IMR-90 (cell line): ENCODE measurements around the gene CRABP1. TPM values are rescaled to one million over a fixed set of nuclear protein-coding genes. Genes with fewer than 3 reads are reported as not detected.

Source experiments
- ATAC-seq: fragments of 200-7000 bp; cut with Tn5 transposase; 2 replicates; pipeline ENCODE4 v1.9.1; 2020; ENCODE audit warnings: low read depth, mild to moderate bottlenecking, moderate library complexity
- BruUV-seq: library from RNA; stranded (reverse); fragments of 400-500 nt; replicated peaks from 2 replicates; lab custom pipeline; 2021; lab: Mats Ljungman, UMichigan
- CTCF ChIA-PET: fragments of 300-600 bp; formaldehyde crosslinking; extraction: SDS; loops from one replicate; lab custom pipeline; 2021; ENCODE audit warnings: antibody characterized with exemption; lab: Yijun Ruan, JAX
- POLR2A ChIA-PET: fragments of 300-600 bp; sonication (Branson Sonifier 250); formaldehyde crosslinking; loops from one replicate; lab custom pipeline; 2022; ENCODE audit warnings: antibody characterized with exemption; ENCODE audit not compliant: unreplicated experiment; lab: Charles Lee
- DNase-seq: peaks from one replicate; pipeline ENCODE4 v3.0.0; 2013
- H2AFZ ChIP-seq: replicated peaks from 2 replicates; pipeline ENCODE3; 2013; ENCODE audit warnings: low read length, mild to moderate bottlenecking; ENCODE audit not compliant: poor library complexity
- H2AK5ac ChIP-seq: 2 replicates; pipeline ENCODE4 v1.6.1; 2013; ENCODE audit warnings: low read depth, low read length, inconsistent platforms
- H2AK9ac ChIP-seq: replicated peaks from 2 replicates; pipeline ENCODE3; 2013; ENCODE audit warnings: mild to moderate bottlenecking, low read depth, low read length, moderate library complexity; ENCODE audit not compliant: poor library complexity
- H2BK120ac ChIP-seq: 2 replicates; pipeline ENCODE4 v1.6.1; 2013; ENCODE audit warnings: low read depth, low read length, inconsistent platforms
- H2BK15ac ChIP-seq: 3 replicates; pipeline ENCODE4 v1.6.1; 2013; ENCODE audit warnings: low read depth, low read length, inconsistent platforms
- H2BK20ac ChIP-seq: 2 replicates; pipeline ENCODE4 v1.6.1; 2013; ENCODE audit warnings: low read depth, mild to moderate bottlenecking, inconsistent platforms, low read length, moderate library complexity
- H2BK5ac ChIP-seq: 2 replicates; pipeline ENCODE4 v1.6.1; 2013; ENCODE audit warnings: mild to moderate bottlenecking, low read depth, low read length, inconsistent platforms; ENCODE audit not compliant: poor library complexity, severe bottlenecking
- H3K14ac ChIP-seq: replicated peaks from 2 replicates; pipeline ENCODE4 v1.6.1; 2013; ENCODE audit warnings: low read depth, low read length, inconsistent platforms
- H3K18ac ChIP-seq: 2 replicates; pipeline ENCODE4 v1.6.1; 2013; ENCODE audit warnings: low read depth, low read length, control low read depth
- H3K23ac ChIP-seq: 2 replicates; pipeline ENCODE4 v1.6.1; 2013; ENCODE audit warnings: low read depth, low read length, inconsistent platforms
- H3K27ac ChIP-seq: 2 replicates; pipeline ENCODE4 v1.5.1; 2013; ENCODE audit warnings: mild to moderate bottlenecking, control low read depth, low read length; ENCODE audit not compliant: insufficient read depth
- H3K27me3 ChIP-seq: 2 replicates; pipeline ENCODE4 v1.6.1; 2013; ENCODE audit warnings: low read length; ENCODE audit not compliant: control insufficient read depth, insufficient read depth
- H3K36me3 ChIP-seq: 2 replicates; pipeline ENCODE4 v1.6.1; 2013; ENCODE audit warnings: low read length, mixed read lengths; ENCODE audit not compliant: control insufficient read depth, insufficient read depth
- H3K4ac ChIP-seq: 2 replicates; pipeline ENCODE4 v1.6.1; 2013; ENCODE audit warnings: low read depth, low read length, inconsistent platforms
- H3K4me1 ChIP-seq: 2 replicates; pipeline ENCODE4 v1.6.1; 2013; ENCODE audit warnings: low read length, mixed read lengths; ENCODE audit not compliant: control insufficient read depth, insufficient read depth
- H3K4me2 ChIP-seq: 2 replicates; pipeline ENCODE4 v1.6.1; 2013; ENCODE audit warnings: low read depth, mild to moderate bottlenecking, control low read depth, low read length, moderate library complexity
- H3K4me3 ChIP-seq: 2 replicates; pipeline ENCODE4 v1.5.1; 2013; ENCODE audit warnings: low read depth, mild to moderate bottlenecking, control low read depth, low read length, moderate library complexity; ENCODE audit not compliant: insufficient read depth
- H3K56ac ChIP-seq: 2 replicates; pipeline ENCODE4 v1.6.1; 2013; ENCODE audit warnings: low read length, inconsistent platforms; ENCODE audit not compliant: insufficient read depth; ENCODE audit errors: extremely low read depth
- H3K79me1 ChIP-seq, 2 experiments: 2 replicates each; pipeline ENCODE4 v1.6.1; 2013; ENCODE audit warnings: low read length in 2 of 2, inconsistent platforms in 1 of 2, low read depth in 1 of 2
- H3K9ac ChIP-seq: 2 replicates; pipeline ENCODE4 v1.6.1; 2013; ENCODE audit warnings: low read depth, low read length, control low read depth
- H3K9me1 ChIP-seq: 2 replicates; pipeline ENCODE4 v1.6.1; 2013; ENCODE audit warnings: low read length, inconsistent platforms; ENCODE audit not compliant: insufficient read depth
- H3K9me3 ChIP-seq: 2 replicates; pipeline ENCODE4 v1.6.1; 2013; ENCODE audit warnings: low read length; ENCODE audit not compliant: control insufficient read depth, insufficient read depth
- H4K20me1 ChIP-seq: 2 replicates; pipeline ENCODE4 v1.6.1; 2013; ENCODE audit warnings: low read length, inconsistent platforms; ENCODE audit not compliant: insufficient read depth
- H4K5ac ChIP-seq: 2 replicates; pipeline ENCODE4 v1.6.1; 2013; ENCODE audit warnings: mild to moderate bottlenecking, low read depth, low read length, control low read depth
- H4K8ac ChIP-seq, 2 experiments: 2 replicates each; pipeline ENCODE4 v1.6.1; 2013; ENCODE audit warnings: low read depth in 2 of 2, low read length in 2 of 2, control low read depth in 1 of 2, inconsistent platforms in 1 of 2
- H4K91ac ChIP-seq: 2 replicates; pipeline ENCODE4 v1.6.1; 2013; ENCODE audit warnings: low read depth, low read length, inconsistent platforms; ENCODE audit not compliant: insufficient read depth
- CEBPB ChIP-seq: IDR thresholded peaks from 2 replicates; pipeline ENCODE4 v1.6.1; 2012; ENCODE audit warnings: low read depth, low read length, improper control_type of control experiment
- FOS ChIP-seq: fragments of 150-350 bp; IDR thresholded peaks from 2 replicates; pipeline ENCODE4 v1.6.1; 2016; ENCODE audit warnings: low read depth, low read length
- MAFK ChIP-seq: IDR thresholded peaks from 2 replicates; pipeline ENCODE4 v1.6.1; 2012; ENCODE audit warnings: low read depth, low read length, improper control_type of control experiment
- MXI1 ChIP-seq: IDR thresholded peaks from 2 replicates; pipeline ENCODE4 v1.6.1; 2012; ENCODE audit warnings: low read depth, mild to moderate bottlenecking, low read length, moderate library complexity, borderline replicate concordance
- NFE2L2 ChIP-seq: fragments of 150-350 bp; IDR thresholded peaks from 2 replicates; pipeline ENCODE4 v1.6.1; 2016; ENCODE audit warnings: low read depth, mild to moderate bottlenecking, low read length
- RAD21 ChIP-seq: IDR thresholded peaks from 2 replicates; pipeline ENCODE4 v1.6.1; 2012; ENCODE audit warnings: low read length, improper control_type of control experiment
- RCOR1 ChIP-seq: IDR thresholded peaks from 2 replicates; pipeline ENCODE4 v1.6.1; 2012; ENCODE audit warnings: mild to moderate bottlenecking, low read length, improper control_type of control experiment; ENCODE audit not compliant: insufficient replicate concordance
- USF2 ChIP-seq: fragments of 150-350 bp; IDR thresholded peaks from 2 replicates; pipeline ENCODE4 v1.6.1; 2017; ENCODE audit warnings: mild to moderate bottlenecking, antibody characterized with exemption, low read length, low read depth
- WGBS, 2 experiments: methylation state at CpG; one replicate each; pipeline versions ENCODE4 v1.1.5 to v1.1.7; 2013; ENCODE audit warnings: missing lambda C conversion rate in 2 of 2; ENCODE audit not compliant: insufficient read length in 1 of 2; ENCODE audit errors: extremely low coverage in 2 of 2; 5-methylcytosine and 5-hydroxymethylcytosine counted together
- dilution Hi-C: fragments of 300-500 bp; cut with HindIII; formaldehyde crosslinking; loops from one replicate; pipeline ENCODE4 v1.14.3; 2018; ENCODE audit warnings: low sequenced_read_pairs; ENCODE audit not compliant: unreplicated experiment
- in situ Hi-C: fragments of 300-500 bp; cut with MboI; formaldehyde crosslinking; loops from 3 replicates; pipeline ENCODE4 v1.14.3; 2019; ENCODE audit warnings: low sequenced_read_pairs, inconsistent platforms, mixed read lengths
- intact Hi-C: fragments of 100-400 bp; cut with micrococcal nuclease; formaldehyde crosslinking; loops from 2 replicates; pipeline ENCODE4 v1.10.0; 2022
- polyA plus RNA-seq, 3 experiments: library from polyadenylated mRNA; depleted of rRNA; stranded (reverse); fragments of >200 nt; gene quantifications; 2 replicates each; pipeline ENCODE4 v1.2.3, GENCODE V29; 2012; ENCODE audit warnings: low replicate concordance in 1 of 3
- total RNA-seq: library from RNA; depleted of rRNA; stranded (reverse); fragments of >200 nt; gene quantifications from 2 replicates; pipeline ENCODE4 v1.2.3, GENCODE V29; 2012
- TF ChIP-seq, protein P1 (sequence below): conservative IDR thresholded peaks from 2 replicates; pipeline ENCODE4 v1.5.1; 2012; ENCODE audit warnings: mild to moderate bottlenecking, low read depth, low read length, improper control_type of control experiment

The CRABP1 gene
- total and polyA plus RNA-seq, 2 of the 4 experiments (the other 2 are of a cell fraction): not detected

GRCh38 chr15:78389322-78389721 lies 49.2 kb downstream of the CRABP1 start:
- dilution Hi-C loops (no loop called here), intact Hi-C loops (no loop called here), in situ Hi-C loops (no loop called here)
- DNase-seq (no peak), ATAC-seq (no peak)
- CTCF ChIA-PET: no interaction called here
- H3K9ac ChIP-seq: no peak overlapping the region
- no peak overlapping the region for H3K4ac ChIP-seq
- H4K91ac ChIP-seq: no peak overlapping the region
- 16% methylated on average over 3 of the region's 7 CpGs; no CpG with 5 or more reads in 1 of the 2 experiments for WGBS, 2 experiments
- H2BK120ac ChIP-seq: no peak overlapping the region
- H2AK5ac ChIP-seq: no peak overlapping the region
- no TSS peak for BruUV-seq
- H4K8ac ChIP-seq: no peak overlapping the region
- H2AFZ ChIP-seq: no peak overlapping the region
- H4K5ac ChIP-seq: no peak overlapping the region
- H3K14ac ChIP-seq: no peak overlapping the region
- no peak overlapping the region for H3K4me3 ChIP-seq
- H3K27me3 ChIP-seq: peaks cover 60% of the 10 kb centered on the region
- H3K36me3 ChIP-seq: no peaks in the 10 kb centered on the region
- no peak overlapping the region for H2AK9ac ChIP-seq
- H3K9me3 ChIP-seq: no peaks in the 10 kb centered on the region
- H2BK5ac ChIP-seq: no peak overlapping the region
- no peak overlapping the region for H3K27ac ChIP-seq
- H4K20me1 ChIP-seq: no peaks in the 10 kb centered on the region
- H3K56ac ChIP-seq: no peak overlapping the region
- H3K9me1 ChIP-seq: 0 out of 2 replicates have a peak, but pooled peaks cover 3% of the 10 kb centered on the region
- no peak for TF ChIP-seq USF2
- no peak for TF ChIP-seq MAFK
- no peak for TF ChIP-seq NFE2L2
- no peak for TF ChIP-seq MXI1
- no peak for TF ChIP-seq RCOR1
- no peak for TF ChIP-seq RAD21
- TF ChIP-seq CEBPB: no peak
- TF ChIP-seq FOS: no peak
- TF ChIP-seq, protein P1, sequence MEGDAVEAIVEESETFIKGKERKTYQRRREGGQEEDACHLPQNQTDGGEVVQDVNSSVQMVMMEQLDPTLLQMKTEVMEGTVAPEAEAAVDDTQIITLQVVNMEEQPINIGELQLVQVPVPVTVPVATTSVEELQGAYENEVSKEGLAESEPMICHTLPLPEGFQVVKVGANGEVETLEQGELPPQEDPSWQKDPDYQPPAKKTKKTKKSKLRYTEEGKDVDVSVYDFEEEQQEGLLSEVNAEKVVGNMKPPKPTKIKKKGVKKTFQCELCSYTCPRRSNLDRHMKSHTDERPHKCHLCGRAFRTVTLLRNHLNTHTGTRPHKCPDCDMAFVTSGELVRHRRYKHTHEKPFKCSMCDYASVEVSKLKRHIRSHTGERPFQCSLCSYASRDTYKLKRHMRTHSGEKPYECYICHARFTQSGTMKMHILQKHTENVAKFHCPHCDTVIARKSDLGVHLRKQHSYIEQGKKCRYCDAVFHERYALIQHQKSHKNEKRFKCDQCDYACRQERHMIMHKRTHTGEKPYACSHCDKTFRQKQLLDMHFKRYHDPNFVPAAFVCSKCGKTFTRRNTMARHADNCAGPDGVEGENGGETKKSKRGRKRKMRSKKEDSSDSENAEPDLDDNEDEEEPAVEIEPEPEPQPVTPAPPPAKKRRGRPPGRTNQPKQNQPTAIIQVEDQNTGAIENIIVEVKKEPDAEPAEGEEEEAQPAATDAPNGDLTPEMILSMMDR: no peak
- no peak overlapping the region for H3K18ac ChIP-seq
- H2BK20ac ChIP-seq: no peak overlapping the region
- no peak overlapping the region for H3K4me2 ChIP-seq
- no peaks in the 10 kb centered on the region for H3K4me1 ChIP-seq
- no peaks in the 10 kb centered on the region for H3K79me1 ChIP-seq
- POLR2A ChIA-PET: no interaction called here
- no peak overlapping the region for H3K23ac ChIP-seq
- no peak overlapping the region for H2BK15ac ChIP-seq
